ENCODE measurements around the gene TEX2.
A peak's percentile ranks its signal among the peaks of the same experiment; 100 is the strongest.

The TEX2 gene

DNA sequence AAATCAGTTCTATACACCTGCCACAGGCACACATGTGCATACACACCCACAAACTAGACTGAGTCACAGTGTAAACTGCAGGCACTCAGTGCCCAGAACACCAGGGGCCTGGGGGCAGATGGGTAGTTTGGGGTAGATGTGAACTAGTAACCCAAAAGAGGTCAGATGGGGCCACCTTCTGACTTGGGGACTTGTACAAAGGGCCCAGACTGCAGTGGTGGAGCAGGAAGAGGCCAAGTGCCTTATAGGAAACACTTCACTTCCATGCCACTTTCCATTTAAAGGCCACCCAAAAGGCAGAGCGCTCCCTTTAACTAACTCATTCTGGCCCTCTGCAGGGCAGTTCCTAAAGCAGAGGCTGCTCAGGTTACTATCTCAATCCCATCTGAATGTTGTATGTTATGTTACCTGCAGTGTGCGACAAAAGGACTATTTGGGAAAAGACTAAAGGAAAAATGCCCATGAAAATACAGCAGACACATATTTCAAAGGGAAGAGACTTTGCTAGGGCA, 105.3 kb downstream of the TEX2 start:
- DNase-seq = no peak

- no peak for DNase-seq
These were observed 106.4 kb downstream of the TEX2 start for GRCh38 chr17:64156670-64157069.

DNA sequence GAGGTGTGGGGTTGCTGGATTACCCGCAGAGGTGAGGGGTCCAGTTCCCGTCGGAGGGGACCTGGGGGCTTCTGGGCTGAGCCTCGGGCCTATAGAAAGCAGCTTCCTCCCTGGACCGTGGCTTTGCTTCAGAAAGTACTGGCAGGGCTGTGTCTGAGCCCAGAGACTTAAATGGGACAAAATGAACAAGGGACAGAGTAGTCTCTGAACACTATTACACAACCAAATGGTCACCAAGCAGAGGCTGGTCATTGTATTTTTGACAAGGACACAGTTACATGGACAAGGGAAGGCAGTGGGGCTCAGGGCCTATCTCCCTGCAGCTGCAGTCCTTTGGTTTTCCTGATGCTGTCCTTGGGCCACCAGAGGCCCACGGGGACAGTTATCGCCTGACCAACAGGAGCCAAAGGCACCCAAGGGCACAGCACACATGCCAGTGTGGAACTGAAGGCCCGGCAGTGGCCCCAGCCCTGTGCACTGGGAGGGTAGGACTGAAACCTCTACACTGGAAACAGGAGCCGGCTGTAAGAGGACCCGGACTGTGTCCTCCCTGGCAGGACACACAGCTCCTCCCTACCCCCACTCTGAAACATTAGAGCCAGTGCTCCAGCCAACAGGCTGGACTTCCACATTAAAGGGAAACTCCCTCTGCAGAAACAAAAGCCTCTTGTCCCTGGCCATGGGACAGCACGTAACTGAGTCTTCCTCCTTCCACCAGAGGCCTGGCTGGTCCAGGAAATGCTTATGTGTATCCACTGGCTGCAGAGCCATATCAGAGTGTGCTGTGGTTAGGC, 107.1 kb downstream of the TEX2 start:
- DNase-seq = no peak

DNA sequence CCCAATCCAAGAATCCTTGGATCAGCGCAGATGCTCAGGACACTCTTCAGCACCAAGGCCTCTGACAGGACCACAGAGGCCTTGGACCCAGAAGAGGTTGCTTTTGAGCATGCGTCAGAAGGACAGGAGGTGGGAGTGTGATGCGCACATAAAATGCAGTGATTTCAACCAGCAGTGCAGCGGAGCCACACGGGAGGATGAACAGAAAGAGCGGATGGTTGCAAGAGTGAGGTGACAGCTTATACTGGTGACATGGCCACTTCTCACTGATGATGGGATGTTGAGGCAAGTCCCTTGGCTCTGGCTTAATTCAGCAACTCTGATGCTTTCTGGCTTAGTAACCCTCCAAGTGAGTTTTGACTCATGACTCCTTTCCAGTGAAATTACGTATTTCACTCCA, 107.9 kb downstream of the TEX2 start:
- DNase-seq = no peak

DNA sequence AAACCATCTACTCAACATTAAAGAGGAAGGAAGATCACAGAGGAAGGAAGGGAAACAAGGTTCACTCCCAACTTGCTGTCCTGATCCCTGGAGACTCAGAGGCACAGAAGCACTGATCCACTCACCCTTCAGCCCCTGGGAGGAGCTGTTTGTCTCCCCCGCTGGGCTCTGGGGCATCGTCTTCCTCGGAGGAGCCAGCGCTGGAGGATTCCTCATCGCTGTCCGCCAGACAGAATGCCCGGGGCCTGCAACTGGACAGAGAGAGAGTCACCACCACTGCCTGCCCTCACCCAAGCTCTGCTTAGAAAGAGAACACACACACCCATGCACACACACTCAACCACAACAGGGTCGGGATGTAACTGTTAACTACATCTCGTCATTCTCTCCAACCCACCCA, 108.3 kb downstream of the TEX2 start:
- DNase-seq = no peak

DNA sequence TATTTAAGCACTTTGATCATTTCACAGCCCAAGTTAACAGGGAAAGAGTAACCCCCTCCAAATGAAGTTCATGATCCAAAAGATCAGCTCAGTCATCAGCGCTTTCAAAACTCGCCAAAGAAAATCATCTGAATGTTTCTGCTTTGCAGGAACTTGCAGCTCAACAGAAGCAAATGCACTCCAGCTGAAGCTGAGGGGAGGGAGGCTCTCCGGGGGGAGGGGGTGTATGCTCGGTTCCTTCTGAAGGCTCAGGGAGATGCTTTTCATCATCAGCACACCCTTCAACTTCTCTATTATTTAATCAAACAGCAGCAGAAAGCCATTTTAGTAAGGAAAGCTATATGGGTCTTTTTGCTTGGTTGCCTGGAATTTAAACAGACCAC, 108.8 kb downstream of the TEX2 start:
- DNase-seq = no peak

DNA sequence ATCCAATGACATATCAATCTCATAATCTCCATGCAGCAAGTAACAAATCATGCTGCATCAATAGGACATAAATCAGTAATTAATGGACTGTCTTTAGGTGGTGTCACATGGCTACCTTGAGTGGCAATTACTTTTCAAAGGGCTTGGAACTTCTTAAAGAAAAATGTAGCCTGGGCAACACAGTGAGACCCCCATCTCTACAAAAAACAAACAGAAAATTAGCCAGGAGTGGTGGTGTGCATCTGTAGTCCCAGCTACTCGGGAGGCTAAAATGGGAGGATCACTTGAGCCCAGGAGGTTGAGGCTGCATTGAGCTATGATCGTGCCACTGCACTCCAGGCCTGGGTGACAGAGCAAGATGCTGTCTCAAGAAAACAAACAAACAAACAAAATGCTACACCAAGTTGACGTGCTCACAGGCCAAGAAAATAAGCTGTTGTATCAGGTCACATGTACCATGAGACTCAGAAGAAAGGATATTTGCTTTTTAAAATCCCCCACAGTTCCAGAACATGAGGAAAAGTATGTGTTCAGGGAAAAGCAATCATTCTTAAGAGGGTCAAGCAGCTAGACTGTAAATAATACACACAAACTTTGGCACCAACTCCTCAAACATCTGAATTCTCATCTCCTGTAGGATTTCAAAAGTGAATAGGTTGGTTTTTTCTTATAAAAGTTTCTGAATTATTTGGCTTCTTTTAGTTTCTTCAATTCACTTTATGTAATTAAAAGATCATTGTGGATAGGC, 109.3 kb downstream of the TEX2 start:
- DNase-seq = no peak

GRCh38 chr17:64152428-64153125, 110.5 kb downstream of the TEX2 start:
- no peak for DNase-seq

DNA sequence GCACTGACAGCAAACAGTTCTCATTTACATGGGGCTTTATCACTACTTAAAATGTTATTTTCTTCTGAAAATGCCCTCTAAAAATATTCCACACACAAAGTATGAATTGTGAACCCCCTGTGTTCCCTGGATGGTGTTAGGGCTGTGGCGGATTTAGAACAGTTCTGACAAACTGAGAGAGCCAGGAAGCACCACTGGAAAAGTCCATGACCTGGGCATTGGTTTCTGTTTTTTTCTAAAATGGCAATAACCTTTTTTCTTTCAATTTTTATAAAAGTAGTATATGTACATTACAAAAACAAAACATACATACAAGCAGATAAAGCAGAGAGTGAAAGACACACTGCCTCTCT, 112.1 kb downstream of the TEX2 start:
- no peak for DNase-seq

DNA sequence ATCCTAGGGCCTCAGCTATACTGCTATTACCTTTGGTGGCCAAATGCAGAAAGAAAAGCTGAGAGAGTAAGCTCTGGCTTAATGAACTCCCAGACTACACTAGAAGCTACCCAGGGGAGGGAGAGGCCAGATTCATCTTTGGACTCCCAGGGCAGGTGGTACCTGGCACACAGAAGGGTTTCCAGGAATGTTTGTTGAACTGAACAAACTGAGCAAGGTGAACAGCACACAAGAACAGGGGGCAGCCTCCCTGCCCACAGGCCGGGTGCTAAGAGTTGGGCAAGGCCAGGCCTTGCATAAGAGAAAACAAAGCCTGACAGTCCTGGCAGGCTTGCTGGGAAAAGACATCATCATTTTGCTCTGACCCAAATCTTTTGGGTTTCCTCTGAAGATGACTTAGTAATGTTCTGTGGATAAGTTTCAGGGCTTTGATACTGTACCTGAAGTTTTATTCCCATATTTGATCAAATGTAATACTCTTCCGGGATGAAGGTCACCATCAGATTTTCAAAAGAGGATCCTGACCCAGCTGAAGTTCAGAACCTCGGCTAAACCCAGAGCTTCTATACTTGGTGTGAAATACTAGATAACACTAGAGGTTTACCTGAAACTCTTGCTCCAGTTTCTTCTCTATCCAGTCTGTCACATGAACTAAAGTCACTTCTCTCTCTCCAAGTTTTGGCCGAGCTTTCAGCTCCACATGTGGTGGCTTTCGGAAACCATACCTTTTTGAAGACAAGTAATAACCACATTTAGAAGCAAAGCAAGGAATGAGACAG, 112.6 kb downstream of the TEX2 start:
- DNase-seq = no peak

DNA sequence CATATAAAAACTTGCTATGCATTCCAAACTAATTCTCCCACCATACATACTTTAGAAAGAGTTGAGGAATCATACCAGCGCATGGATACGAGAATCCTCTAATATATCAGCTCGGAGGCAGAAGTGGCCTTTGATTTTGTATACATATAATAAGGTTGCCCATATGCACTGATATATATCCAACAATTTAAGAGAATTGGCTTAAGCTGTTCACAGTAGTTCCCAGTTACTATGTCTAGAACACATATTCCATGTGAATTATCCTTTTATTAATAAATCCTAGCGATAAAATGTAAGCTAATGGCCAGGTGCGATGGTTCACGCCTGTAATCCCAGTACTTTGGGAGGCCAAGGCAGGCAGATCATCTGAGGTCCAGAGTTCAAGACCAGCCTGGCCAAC, 113.9 kb downstream of the TEX2 start:
- DNase-seq = no peak

GRCh38 chr17:64148699-64149098, 114.4 kb downstream of the TEX2 start:
- DNase-seq = peak; percentile 13

DNA sequence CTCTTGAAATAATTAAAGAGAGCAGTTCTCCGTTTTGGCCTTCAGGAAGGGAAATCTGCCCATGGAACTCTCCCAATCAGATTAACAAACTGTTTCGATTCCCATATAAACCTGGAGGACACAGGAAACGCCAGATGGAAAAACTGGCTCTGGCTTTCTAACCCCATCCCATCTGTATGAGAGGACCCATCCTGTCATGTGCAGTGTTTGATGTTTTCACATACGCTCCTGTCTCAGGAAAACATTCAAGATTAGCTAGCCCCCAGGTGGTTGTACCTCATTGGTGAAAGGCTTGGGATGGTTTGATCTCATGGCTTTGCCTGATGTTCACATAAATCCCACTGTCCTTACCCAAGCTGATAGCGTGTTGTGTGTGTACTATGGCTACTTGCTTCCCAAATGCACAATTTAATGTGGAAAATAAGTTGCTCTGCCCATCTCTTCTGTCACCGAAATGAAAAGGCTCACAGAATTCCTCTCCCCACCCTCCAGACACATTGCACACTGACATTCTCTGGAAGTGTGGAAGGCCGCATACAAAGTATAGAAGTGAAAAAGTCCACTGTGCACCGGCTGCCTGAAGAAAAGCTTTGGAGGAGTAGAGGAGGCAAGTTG, 114.9 kb downstream of the TEX2 start:
- DNase-seq = no peak

- peak; percentile 36 for DNase-seq
These were observed 115.7 kb downstream of the TEX2 start for GRCh38 chr17:64147110-64148016.

GRCh38 chr17:64146418-64147109, 116.5 kb downstream of the TEX2 start:
- peak; percentile 58 for DNase-seq

- peak; percentile 97 for DNase-seq
These were observed 117.2 kb downstream of the TEX2 start for GRCh38 chr17:64145751-64146417.

DNA sequence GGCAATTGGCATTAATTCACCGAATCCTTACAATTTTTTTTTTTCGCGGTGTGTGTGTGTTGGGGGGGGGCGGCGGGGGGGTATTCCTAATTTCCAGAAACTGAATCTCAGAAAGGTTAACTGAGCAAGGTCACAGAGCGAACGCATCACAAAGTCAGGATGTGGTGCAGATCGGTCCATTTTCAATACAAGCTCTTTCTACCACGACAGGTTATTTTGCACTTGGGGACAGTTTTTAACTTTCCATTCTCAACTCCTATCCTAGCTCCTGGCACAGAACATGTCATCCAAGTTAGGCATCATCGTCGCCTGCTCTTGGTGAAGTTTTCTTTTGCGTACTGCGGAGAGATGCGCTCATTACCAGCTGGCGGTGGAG, 117.7 kb downstream of the TEX2 start:
- DNase-seq = no peak

- no peak for DNase-seq
These were observed 123.5 kb downstream of the TEX2 start for GRCh38 chr17:64139542-64139941.

DNA sequence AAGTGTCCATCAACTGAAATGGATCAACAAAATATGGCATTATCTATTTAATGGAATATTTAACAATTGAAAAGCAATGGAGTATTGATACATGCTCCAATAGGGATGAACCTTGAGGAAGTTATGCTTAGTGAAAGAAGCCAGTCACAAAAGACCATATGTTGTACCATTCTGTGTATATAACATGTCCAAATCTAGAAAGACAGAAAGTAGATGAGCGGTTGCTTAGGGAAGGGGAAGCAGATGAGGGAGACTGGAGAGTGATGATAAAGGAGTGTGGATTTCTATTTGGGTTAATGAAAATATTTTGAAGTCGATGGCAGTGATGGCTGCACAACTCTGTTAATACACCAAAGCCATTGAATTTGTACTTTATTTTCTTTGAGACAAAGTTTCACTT, 124.6 kb downstream of the TEX2 start:
- no peak for DNase-seq

DNA sequence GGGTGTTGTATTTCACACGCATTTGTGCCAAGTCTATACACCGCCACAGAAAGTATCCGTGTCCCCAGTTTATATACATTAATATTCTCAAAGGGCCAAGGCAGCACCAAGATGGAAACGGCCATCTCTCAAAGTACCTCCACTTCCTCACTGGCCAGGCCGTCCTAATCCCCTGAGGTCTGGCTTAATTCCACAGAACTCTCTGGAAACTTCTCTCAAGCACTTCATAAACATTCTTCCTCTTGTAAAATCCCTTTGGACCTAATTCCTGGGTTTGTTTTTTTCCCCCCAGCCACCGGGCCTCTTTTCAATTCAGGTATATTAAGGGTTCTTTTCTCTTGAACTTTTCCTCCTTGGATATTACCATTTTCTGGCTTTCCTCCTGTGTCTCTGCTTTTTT, 128.1 kb downstream of the TEX2 start:
- no peak for DNase-seq
